ENCODE measurements around the gene PTH2. TPM values are rescaled to one million over a fixed set of nuclear protein-coding genes. Genes with fewer than 3 reads are reported as not detected.
A peak's percentile ranks its signal among the peaks of the same experiment; 100 is the strongest.

PTH2 gene
- total and polyA plus RNA-seq, 2 of the 8 experiments (the other 6 are each of a cell fraction or from before 2014, with no cell fraction given): not detected

- Histone ChIP-seq H4K20me1 (replicated peaks in 1 of 2; ENCODE audit: control insufficient read depth in 1 of 2, insufficient read depth in 2 of 2, low read length in 2 of 2) (no peaks in the 10 kb centered on the region), H3K79me2 (ENCODE audit: control insufficient read depth in 1 of 2, insufficient read depth in 2 of 2, low read length in 2 of 2) (no peaks in the 10 kb centered on the region), H3K4me2 (ENCODE audit: insufficient read depth in 1 of 2, low read depth in 2 of 2, low read length in 2 of 2) (0 out of 4 replicates have a peak overlapping the region, but pooled peaks of 1 of the 2 experiments have one; percentile 14), H2BK15ac (ENCODE audit: low read length) (no peak overlapping the region), H3K23me2 (ENCODE audit: low read depth, low read length) (no peaks in the 10 kb centered on the region), H3K36me3 (ENCODE audit: control insufficient read depth in 2 of 4, insufficient read depth in 4 of 4, low read length in 3 of 4) (no peaks in the 10 kb centered on the region), H3K23ac (ENCODE audit: insufficient read length) (no peak overlapping the region), H3K4me3 (ENCODE audit: extremely low read depth in 1 of 4, insufficient read depth in 2 of 4, low read depth in 3 of 4, low read length in 4 of 4) (no peak overlapping the region), H2BK5ac (ENCODE audit: low read depth, low read length) (no peak overlapping the region), H3K56ac (replicated peaks; ENCODE audit: insufficient read length, low read depth, low read length) (no peak overlapping the region), H4K8ac (ENCODE audit: extremely low read depth, insufficient read depth, low read length) (no peak overlapping the region), H2AK5ac (ENCODE audit: low read depth, low read length) (no peak overlapping the region), H3K27me3 (replicated peaks in 1 of 4; ENCODE audit: control insufficient read depth in 3 of 4, extremely low read depth in 1 of 4, insufficient read depth in 3 of 4, low read length in 3 of 4) (no peaks in the 10 kb centered on the region), H2BK120ac (replicated peaks; ENCODE audit: low read depth, low read length) (no peak overlapping the region), H3K9me3 (ENCODE audit: insufficient read depth in 2 of 2, low read depth in 1 of 2, low read length in 1 of 2) (no peaks in the 10 kb centered on the region), H3K14ac (ENCODE audit: insufficient read length) (no peak overlapping the region), H3K4ac (replicated peaks; ENCODE audit: insufficient read length, low read depth, low read length) (no peak overlapping the region), H3K4me1 (replicated peaks in 1 of 4; ENCODE audit: control insufficient read depth in 3 of 4, insufficient read depth in 4 of 4, low read length in 3 of 4) (peaks cover 3 to 22% (median 14%) of the 10 kb centered on the region in 4 experiments; a peak in 6 of 7 replicates), H3K18ac (ENCODE audit: extremely low read depth, low read length) (0 out of 2 replicates have a peak overlapping the region, but pooled peaks have one; percentile 24), H4K91ac (replicated peaks; ENCODE audit: insufficient read length, low read length) (no peak overlapping the region), H2BK12ac (ENCODE audit: low read depth, low read length) (0 out of 2 replicates have a peak overlapping the region, but pooled peaks have one; percentile 3), H2AFZ (ENCODE audit: low read length) (no peak overlapping the region), H4K5ac (ENCODE audit: insufficient read length, low read depth, low read length) (no peak overlapping the region), H3K9ac (replicated peaks in 1 of 4; ENCODE audit: extremely low read depth in 1 of 4, low read depth in 3 of 4, low read length in 3 of 4) (no peak overlapping the region), H2BK20ac (ENCODE audit: low read length) (no peak overlapping the region), H3K79me1 (ENCODE audit: low read depth, low read length) (no peaks in the 10 kb centered on the region), H3K27ac (ENCODE audit: low read depth, low read length) (no peak overlapping the region)
- ChIA-PET POLR2A (ENCODE audit: partially characterized antibody) (interaction anchor here (1.2 to 5.0 kb wide), 5 partner anchors 10 to 74 kb away, joined by 3 to 38 read pairs (median 6); no protein-coding TSS in a partner anchor), CTCF (ENCODE audit: partially characterized antibody) (interaction anchor here (1.0 to 14.7 kb wide), 5 partner anchors 9 to 21 kb away, joined by 5 to 291 read pairs (median 24); partner anchors contain the start of gene GFY)
- DNase-seq (ENCODE audit: low read depth in 1 of 2, low spot score in 2 of 2): no peak
- FAIRE-seq: no peak
- WGBS, 2 experiments (ENCODE audit: extremely low coverage in 1 of 2, insufficient coverage in 1 of 2, insufficient read length in 1 of 2, insufficient replicate concordance in 2 of 2, low coverage in 1 of 2, low lambda C conversion rate in 2 of 2, missing lambda C conversion rate in 1 of 2): 100% methylated on average over 2 of the region's 2 CpGs; no CpG with 5 or more reads in 1 of the 2 experiments
- TF ChIP-seq YY1 (IDR thresholded peaks at IDR 0.05; ENCODE audit: low read depth, low read length) (no peak), TEAD4 (IDR thresholded peaks at IDR 0.05; ENCODE audit: low read depth, low read length) (no peak), POLR2AphosphoS5 (IDR thresholded peaks at IDR 0.05; ENCODE audit: low read depth, low read length) (no peak), SAP30 (IDR thresholded peaks at IDR 0.05; ENCODE audit: insufficient read depth, insufficient replicate concordance, low read length) (no peak), CHD2 (IDR thresholded peaks at IDR 0.05; ENCODE audit: low read length) (no peak), KDM1A (IDR thresholded peaks at IDR 0.05; ENCODE audit: borderline replicate concordance, low read length) (no peak), CEBPB (IDR thresholded peaks at IDR 0.05; ENCODE audit: low read depth, low read length) (no peak), EZH2 (IDR thresholded peaks at IDR 0.05; ENCODE audit: low read depth, low read length, severe bottlenecking) (no peak), SP4 (IDR thresholded peaks at IDR 0.05; ENCODE audit: low read length) (no peak), ATF2 (IDR thresholded peaks at IDR 0.05; ENCODE audit: low read length) (no peak), SP1 (IDR thresholded peaks at IDR 0.05; ENCODE audit: low read depth, low read length) (no peak), GTF2F1 (IDR thresholded peaks at IDR 0.05; ENCODE audit: borderline replicate concordance, low read depth, low read length) (no peak), BCL11A (IDR thresholded peaks at IDR 0.05; ENCODE audit: low read depth in 2 of 2, low read length in 2 of 2) (no peak), CREB1 (IDR thresholded peaks at IDR 0.05) (no peak)
These were observed 7.4 kb downstream of the PTH2 start for GRCh38 chr19:49415810-49416200.
